Body of pancreas (tissue), 4 donors: ENCODE results near the gene CACNA1F. TPM values are rescaled to one million over a fixed set of nuclear protein-coding genes. Genes with fewer than 3 reads are reported as not detected.

Experiments
- ATAC-seq: fragments of 150-250 bp; one replicate; pipeline ENCODE4 v1.9.1; 2016
- DNase-seq, 4 donors: peaks; one replicate each; pipeline ENCODE4 v3.0.0-alpha.2; 2019
- H3K27ac ChIP-seq, 4 donors: fragments of 200-600 bp; sonication (generic); 1 replicate in 3 of 4; 2 replicates in 1 of 4; pipeline versions ENCODE4 v1.5.1 to v1.6.1; 2016 to 2019; ENCODE audit warnings: mild to moderate bottlenecking in 1 of 4, mixed read lengths in 1 of 4, moderate library complexity in 1 of 4
- H3K27me3 ChIP-seq, 2 donors: fragments of 200-600 bp; sonication (generic); one replicate each; pipeline ENCODE4 v1.6.0; 2016; ENCODE audit warnings: mild to moderate bottlenecking in 1 of 2
- H3K36me3 ChIP-seq, 2 donors: fragments of 200-600 bp; sonication (generic); replicated peaks in 1 of 2; 2 replicates each; pipeline ENCODE4 v1.5.1; 2016; ENCODE audit warnings: low read depth in 2 of 2; ENCODE audit not compliant: insufficient read depth in 1 of 2
- H3K4me1 ChIP-seq: fragments of 200-600 bp; sonication (generic); one replicate; pipeline ENCODE4 v1.6.0; 2016
- H3K4me3 ChIP-seq, 2 donors: fragments of 200-600 bp; sonication (generic); 1 replicate in 1 of 2; 2 replicates in 1 of 2; pipeline ENCODE4 v1.5.1; 2016 to 2019
- H3K9me3 ChIP-seq, 3 donors: fragments of 200-600 bp; sonication (generic); 1 replicate in 2 of 3; 2 replicates in 1 of 3; pipeline ENCODE4 v1.5.1; 2016
- CTCF ChIP-seq, 7 experiments: fragments of 450-650 bp in 4 of 7; fragments of 200-600 bp in 3 of 7; sonication (generic) in 3 of 7; IDR thresholded peaks; one replicate each; pipeline ENCODE4 v1.5.1; 2016 to 2019; ENCODE audit warnings: antibody characterized with exemption in 7 of 7
- POLR2A ChIP-seq, 3 donors: fragments of 450-650 bp; IDR thresholded peaks; one replicate each; pipeline ENCODE4 v1.6.1; 2016; ENCODE audit warnings: antibody characterized with exemption in 3 of 3, mild to moderate bottlenecking in 2 of 3
- WGBS, 2 donors: methylation state at CpG; one replicate each; pipeline ENCODE4 v1.1.5; 2017; 5-methylcytosine and 5-hydroxymethylcytosine counted together
- intact Hi-C: fragments of 100-400 bp; cut with DNase I; formaldehyde crosslinking; loops from one replicate; pipeline ENCODE4 v1.15.1; 2023
- total RNA-seq, 2 donors: library from RNA; depleted of rRNA; stranded (reverse); fragments of >200 nt; gene quantifications; one replicate each; pipeline ENCODE4 v1.1.0, GENCODE V29; 2016

Gene CACNA1F
- total RNA-seq, 2 donors from 2014 or later, result 0.26 TPM; not detected in 1

- no peaks in the 10 kb centered on the region for H3K36me3 ChIP-seq
- WGBS, 2 donors, result 68 to 69% methylated on average over 10 to 14 of the region's 25 CpGs
- no peak for DNase-seq
- H3K4me3 ChIP-seq, result no peak overlapping the region
- ATAC-seq, result no peak
- no peaks in the 10 kb centered on the region for H3K27me3 ChIP-seq
- no peaks in the 10 kb centered on the region for H3K9me3 ChIP-seq
- H3K27ac ChIP-seq, result no peak overlapping the region
- no peak for TF ChIP-seq CTCF (IDR thresholded peaks at IDR 0.05)
- no peak for TF ChIP-seq POLR2A (IDR thresholded peaks at IDR 0.05)
- H3K4me1 ChIP-seq, result peaks cover 18% of the 10 kb centered on the region
- intact Hi-C loops, result no loop called here
Measured at GRCh38 chrX:49157194-49157593, 75.9 kb downstream of the CACNA1F start.

- ATAC-seq (peak; percentile 94), DNase-seq (peak; percentile 86 to 90 (median 88))
- peaks cover 10% of the 10 kb centered on the region for H3K4me1 ChIP-seq
- H3K27me3 ChIP-seq, result no peaks in the 10 kb centered on the region
- WGBS, 2 donors, result 0 to 1% methylated on average over 6 to 45 of the region's 65 CpGs
- no peaks in the 10 kb centered on the region for H3K36me3 ChIP-seq
- peak overlapping the region in 1 of 2 donors; percentile 12 for H3K4me3 ChIP-seq
- intact Hi-C loops, result no loop called here
- TF ChIP-seq CTCF (IDR thresholded peaks at IDR 0.05) (peak; percentile 60 to 92 (median 67)), POLR2A (IDR thresholded peaks at IDR 0.05) (peak; percentile 29 to 57 (median 50))
- H3K9me3 ChIP-seq, result no peaks in the 10 kb centered on the region
- H3K27ac ChIP-seq, result peak overlapping the region; percentile 77 to 96 (median 90)
Measured at GRCh38 chrX:49155900-49156837, 77.0 kb downstream of the CACNA1F start.

- TF ChIP-seq CTCF (IDR thresholded peaks at IDR 0.05) (no peak), POLR2A (IDR thresholded peaks at IDR 0.05) (no peak)
- no peak for ATAC-seq
- peak in 3 of 4 donors; percentile 51 to 62 (median 57) for DNase-seq
Measured at GRCh38 chrX:49155243-49155899, 77.8 kb downstream of the CACNA1F start.

More at GRCh38 chrX:49155243-49155899, 77.8 kb downstream of the CACNA1F start:
- Histone ChIP-seq H3K9me3 (no peaks in the 10 kb centered on the region), H3K27me3 (no peaks in the 10 kb centered on the region), H3K4me3 (no peak overlapping the region), H3K36me3 (no peaks in the 10 kb centered on the region), H3K4me1 (peaks cover 10% of the 10 kb centered on the region), H3K27ac (peak overlapping the region; percentile 39 to 91 (median 83))
- intact Hi-C loops, result no loop called here
- WGBS, 2 donors, result 1 to 3% methylated on average over 14 to 18 of the region's 18 CpGs

Other genes with a start within 250 kb of the CACNA1F start
- gene GRIPAP1, start 231.1 kb downstream of the CACNA1F start, total RNA-seq, result 10 to 100 TPM; 22.8 to 42.5 TPM
- gene TFE3, start 190.0 kb downstream of the CACNA1F start, total RNA-seq, result 10 to 100 TPM; 24.9 to 71.9 TPM
- gene CCDC120, start 174.3 kb downstream of the CACNA1F start, total RNA-seq, result 10 to 100 TPM in 1 of 2 donors, 1 to 10 TPM in 1; 6.5 to 13.8 TPM
- gene PRAF2, start 159.3 kb downstream of the CACNA1F start, total RNA-seq, result 10 to 100 TPM in 1 of 2 donors, 1 to 10 TPM in 1; 5.4 to 10.9 TPM
- 10 to 100 TPM; 59.4 to 77.1 TPM for gene WDR45, start 153.5 kb downstream of the CACNA1F start, total RNA-seq
- 10 to 100 TPM; 12.9 to 15.3 TPM for gene GPKOW, start 109.6 kb downstream of the CACNA1F start, total RNA-seq
- gene MAGIX, start 70.6 kb downstream of the CACNA1F start, total RNA-seq, result 10 to 100 TPM; 13.2 to 40.9 TPM
- gene PLP2, start 61.4 kb downstream of the CACNA1F start, total RNA-seq, result 10 to 100 TPM; 19.4 to 30.1 TPM
- gene PRICKLE3, start 47.0 kb downstream of the CACNA1F start, total RNA-seq, result 10 to 100 TPM in 1 of 2 donors, 1 to 10 TPM in 1; 7.5 to 13.2 TPM
- gene SYP, start 33.1 kb downstream of the CACNA1F start, total RNA-seq, result 1 to 10 TPM; 5.4 to 6.6 TPM
- gene CCDC22, start 2.1 kb upstream of the CACNA1F start, total RNA-seq, result 1 to 10 TPM; 8.2 to 9.1 TPM
- gene FOXP3, start 31.4 kb upstream of the CACNA1F start, total RNA-seq, result not detected
- 10 to 100 TPM in 1 of 2 donors, 1 to 10 TPM in 1; 3.0 to 16.3 TPM for gene PPP1R3F, start 36.5 kb upstream of the CACNA1F start, total RNA-seq
- gene GAGE10, start 70.3 kb upstream of the CACNA1F start, total RNA-seq, result not detected
- gene GAGE12J, start 88.7 kb upstream of the CACNA1F start, total RNA-seq, result not detected
- gene GAGE13, start 98.2 kb upstream of the CACNA1F start, total RNA-seq, result not detected